HG02970 (cell line): ENCODE results near the gene CPNE4.
A peak's percentile ranks its signal among the peaks of the same experiment; 100 is the strongest.

ENCODE experiments used
- ATAC-seq: cut with Tn5 transposase; IDR thresholded peaks from one replicate; pipeline ENCODE4 v1.9.1; 2021; ENCODE audit warnings: mild to moderate bottlenecking, moderate library complexity, moderate number of reproducible peaks; ENCODE audit not compliant: unreplicated experiment, low FRiP score

CPNE4 gene

DNA sequence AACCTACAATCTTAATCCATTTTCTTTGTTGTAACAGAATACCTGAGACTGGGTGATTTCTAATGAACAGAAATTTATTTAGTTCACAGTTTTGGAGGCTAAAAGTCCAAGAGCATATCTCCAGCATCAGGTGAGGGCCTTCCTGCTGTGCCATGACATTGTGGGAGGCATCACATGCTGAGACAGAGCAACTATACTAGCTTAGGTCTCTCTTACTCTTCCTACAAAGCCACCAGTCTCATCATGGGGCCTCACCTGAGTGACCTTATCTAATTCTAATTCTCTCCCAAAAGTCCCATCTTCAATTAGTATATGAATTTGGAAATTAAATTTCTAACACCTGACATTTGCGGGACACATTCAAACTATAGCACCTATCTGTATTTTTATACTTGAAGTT lies 285.0 kb downstream of the CPNE4 start:
- no peak for ATAC-seq

DNA sequence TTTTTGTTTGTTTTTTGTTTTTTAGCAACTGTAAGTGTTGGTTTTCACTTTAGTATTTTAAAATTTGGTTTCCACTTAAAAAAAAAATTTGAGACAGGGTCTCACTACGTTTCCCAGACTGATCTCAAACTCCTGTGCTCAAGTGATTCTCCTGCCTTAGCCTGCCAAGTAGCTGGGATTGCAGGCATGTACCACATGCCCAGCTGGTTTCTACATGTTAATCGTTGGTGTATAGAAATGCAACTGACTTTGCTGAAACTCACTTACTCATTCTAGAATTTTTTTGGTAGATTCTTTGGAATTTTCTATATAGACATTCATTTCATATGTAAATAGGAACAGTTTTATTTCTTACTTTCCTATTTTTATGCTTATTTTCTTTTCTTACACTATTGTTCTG lies 287.3 kb downstream of the CPNE4 start:
- no peak for ATAC-seq

DNA sequence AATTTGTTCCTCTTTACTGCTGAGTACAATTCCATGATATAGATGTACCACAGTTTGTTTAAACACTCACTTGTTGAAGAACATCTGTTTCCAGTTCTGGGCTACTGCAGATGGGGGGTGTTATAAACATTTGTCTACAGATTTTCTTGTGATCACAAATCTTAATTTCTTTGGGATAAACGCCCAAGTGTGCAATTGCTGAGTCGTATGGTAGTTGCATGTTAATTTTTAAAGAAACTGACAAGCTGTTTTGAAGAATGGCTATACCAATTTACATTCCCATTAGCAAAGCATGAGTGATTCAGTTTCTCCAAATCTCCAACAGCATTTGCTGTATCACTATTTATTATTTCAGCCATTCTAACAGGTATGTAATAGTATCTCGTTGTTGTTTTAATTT lies 290.0 kb downstream of the CPNE4 start:
- no peak for ATAC-seq

DNA sequence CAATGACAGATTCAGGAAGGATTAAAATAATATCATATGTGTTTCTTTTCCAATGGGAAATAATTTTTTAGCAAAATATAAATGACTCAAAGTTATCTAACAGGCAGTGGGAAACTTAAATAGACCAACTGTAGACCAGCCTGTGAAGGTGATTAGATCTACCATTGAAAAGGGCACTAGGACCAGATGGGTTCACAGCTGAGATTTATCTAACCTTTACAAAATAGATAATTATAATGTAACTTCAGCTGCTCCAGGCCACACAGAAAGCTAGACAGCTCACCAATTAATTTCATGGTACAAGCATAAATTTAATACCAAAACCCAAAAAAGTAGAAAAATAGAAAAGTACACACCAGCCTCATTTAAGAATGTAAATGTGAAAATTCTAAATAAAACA lies 291.7 kb downstream of the CPNE4 start:
- ATAC-seq: no peak

DNA sequence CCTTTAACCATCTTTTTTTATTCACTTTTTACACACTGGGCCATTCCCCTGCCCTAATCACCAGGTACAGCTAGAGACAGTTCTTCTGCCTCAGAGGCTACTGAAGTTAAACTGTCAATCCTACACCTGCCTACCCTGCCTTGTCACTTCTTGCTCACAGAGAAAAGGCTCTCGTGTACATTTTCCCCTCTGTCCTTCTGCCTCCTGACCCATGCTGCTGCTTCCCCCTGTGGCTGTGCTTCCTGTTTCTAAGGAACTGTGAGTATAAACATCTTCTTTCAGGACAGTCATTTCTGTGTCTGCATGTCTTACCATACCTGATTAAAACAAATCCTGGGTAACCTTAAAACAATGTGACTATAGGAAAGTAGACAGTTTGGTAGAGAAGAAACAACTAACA lies 295.6 kb downstream of the CPNE4 start:
- ATAC-seq: no peak

DNA sequence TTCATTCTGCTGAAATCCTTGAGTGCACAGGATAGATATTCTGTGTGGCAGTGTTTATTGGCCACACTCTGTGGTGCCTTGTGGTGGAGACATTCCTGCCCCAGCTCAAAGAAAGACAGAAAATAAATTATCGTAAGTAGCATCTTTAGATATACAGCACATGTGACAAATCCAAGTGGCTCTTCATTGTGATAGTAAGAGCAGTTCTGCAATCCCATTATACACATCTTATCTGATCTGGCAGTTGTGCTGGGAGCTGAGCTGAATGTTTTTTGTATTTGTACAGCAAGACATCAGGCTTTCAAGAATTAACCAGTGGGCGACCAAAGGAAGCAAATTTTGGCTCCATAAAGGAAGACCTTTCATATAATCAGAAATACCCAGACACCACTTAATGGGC lies 296.7 kb downstream of the CPNE4 start:
- ATAC-seq: no peak

DNA sequence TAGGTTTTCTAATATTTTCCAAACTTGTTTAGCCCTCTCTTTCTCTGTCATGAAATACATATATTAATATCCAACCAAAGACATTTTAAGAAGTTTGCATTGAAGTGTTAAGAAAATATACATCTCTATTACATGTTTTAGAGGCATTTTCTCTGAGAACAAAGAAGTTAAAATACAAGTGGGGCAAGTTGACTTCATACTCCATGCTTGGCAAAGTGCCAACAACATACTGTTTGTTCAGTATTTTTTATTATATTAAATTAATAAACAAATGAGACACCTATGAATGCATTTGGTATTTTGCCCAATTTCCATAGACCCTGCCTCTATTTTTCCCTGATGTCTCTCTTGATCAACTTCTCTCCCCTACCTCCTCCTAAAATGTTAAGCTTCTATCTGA lies 299.3 kb downstream of the CPNE4 start:
- no peak for ATAC-seq

DNA sequence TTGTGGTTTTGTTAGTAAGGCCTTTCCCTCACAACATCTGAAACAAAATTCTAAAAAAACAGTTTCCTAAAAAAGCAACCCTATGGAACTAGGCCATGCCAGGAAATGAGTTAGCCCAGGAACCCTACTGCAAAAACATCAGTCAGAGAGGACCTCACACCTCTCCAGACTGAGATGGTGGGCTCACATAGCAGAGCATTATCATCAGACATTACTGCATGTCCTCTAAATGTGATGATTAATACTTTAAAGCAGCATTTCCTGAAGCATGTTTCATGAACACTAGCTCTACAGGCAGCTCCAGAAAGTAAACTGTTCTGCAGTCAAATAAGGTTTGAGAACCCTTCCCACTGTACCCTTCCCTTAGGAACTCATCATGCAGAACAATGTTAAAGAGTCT lies 299.7 kb downstream of the CPNE4 start:
- ATAC-seq: no peak

DNA sequence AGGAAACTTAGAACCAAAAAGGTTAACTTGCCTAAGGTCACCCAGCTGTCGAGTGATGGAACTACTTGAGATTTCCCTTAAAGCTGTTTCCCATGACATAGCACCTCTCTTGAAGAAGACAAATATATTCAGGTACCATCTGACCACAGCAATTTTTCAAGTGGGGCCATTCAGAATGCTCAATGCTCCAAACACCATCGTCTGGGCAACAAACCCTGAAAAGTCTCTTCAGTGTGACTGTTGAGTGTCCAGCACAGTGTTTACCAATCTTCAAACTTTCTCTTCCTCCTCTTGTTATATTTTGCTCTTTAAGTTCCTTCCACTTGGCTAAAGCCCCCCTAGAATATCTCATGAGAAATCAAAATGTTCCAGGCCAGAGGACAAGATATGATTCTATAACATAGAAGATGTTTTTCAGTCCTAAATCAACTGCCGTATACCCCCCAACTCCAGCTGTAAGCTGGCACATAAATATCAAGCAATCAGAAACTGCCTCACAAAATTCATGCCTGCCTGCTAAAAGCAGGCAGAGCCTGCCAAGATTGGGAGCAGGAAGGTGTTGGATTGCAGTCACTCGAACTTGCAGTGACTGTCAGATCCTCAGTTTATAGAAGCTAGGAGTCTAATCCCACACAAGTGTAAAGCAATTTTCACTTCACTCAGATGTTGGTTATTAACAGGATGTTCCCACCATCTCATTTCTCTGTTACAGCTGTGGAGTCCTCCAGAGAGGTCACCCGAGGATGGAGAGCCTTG lies 301.6 kb downstream of the CPNE4 start:
- no peak for ATAC-seq

DNA sequence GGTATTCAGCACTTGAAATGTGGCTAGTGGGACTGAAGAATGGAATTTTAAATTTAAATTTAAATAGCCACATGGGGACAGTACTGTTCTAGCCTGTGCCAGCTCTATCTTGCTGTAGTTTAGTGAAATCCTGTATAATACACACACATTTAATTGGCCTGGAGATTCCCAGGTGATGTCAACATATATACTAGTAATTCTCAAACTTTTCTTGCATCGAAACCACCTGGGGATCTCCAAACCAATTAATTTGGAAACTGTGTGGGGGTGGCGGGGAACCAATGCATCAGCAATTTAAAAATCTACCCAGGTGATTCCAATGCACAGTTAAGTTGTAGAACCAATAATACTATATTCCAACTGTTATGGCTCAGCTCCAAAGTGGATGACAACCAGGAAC lies 303.1 kb downstream of the CPNE4 start:
- no peak for ATAC-seq

DNA sequence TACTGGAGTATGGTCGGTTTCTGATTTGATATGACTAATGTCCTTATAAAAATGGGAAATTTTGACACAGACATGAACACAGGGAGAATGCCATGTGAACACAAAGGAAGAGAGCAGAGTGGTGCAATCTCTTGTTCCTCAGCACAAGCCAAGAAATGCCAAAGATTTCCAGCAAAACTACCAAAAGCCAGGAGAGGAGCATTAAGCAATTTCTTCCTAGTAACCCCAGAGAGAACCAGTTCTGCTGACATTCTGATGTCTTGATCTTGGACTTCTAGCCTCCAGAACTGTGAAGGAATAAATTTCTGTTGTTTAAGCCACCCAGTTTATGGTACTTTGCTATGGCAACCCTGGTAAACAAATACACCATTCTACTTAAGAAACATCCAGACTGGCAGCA lies 304.2 kb downstream of the CPNE4 start:
- ATAC-seq: no peak

DNA sequence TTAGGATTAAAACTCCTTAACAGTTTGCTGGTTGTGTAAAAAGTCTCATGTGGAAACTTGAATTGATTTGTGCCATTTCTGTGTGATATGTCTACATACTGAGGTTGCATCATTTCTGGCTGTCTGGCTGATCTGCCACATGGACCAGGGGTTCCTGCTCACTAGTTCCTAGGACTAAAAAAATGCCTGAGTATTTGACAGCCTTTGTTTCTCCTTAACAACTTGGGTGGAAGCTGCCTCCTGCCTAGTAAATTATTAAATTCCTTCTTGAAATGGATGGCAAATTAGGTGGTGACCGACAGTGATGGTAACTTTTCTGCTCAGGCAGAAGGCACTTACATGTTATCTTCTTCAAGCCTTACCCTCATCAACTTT lies 305.2 kb downstream of the CPNE4 start:
- ATAC-seq: no peak

DNA sequence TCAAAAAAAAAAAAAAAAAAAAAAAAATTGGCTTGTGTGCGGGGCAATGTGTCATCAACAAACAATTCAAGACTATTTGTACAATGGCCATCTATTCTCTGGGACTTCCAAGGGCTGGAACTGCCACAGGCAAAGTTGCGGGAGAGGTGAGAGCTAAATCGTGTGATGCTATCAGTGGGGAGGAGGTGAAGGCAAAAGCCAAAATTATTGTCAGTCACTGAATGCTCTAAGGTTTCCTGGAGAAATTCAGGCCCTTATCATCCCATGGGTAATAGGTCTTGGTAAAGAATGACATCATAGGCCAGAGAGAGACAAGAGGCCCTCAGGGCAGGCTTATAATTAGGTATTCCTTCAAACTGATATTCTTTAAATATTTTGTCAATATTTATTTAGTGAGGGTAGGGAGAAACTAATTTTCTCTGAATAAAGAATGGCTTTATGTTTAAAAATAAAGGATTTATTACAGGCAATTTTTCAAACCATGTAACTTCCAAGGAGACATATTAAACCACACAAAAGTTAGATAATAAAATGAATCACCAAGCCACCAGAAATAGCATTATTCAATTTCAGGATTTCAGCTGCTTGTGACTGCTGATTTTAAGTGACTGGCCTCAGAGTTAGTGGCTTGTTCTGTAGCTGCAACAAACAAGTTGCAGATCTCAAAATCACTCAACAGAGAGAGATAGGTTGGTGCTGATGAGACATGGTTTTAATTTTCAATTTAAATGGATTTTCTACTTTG lies 305.7 kb downstream of the CPNE4 start:
- no peak for ATAC-seq

DNA sequence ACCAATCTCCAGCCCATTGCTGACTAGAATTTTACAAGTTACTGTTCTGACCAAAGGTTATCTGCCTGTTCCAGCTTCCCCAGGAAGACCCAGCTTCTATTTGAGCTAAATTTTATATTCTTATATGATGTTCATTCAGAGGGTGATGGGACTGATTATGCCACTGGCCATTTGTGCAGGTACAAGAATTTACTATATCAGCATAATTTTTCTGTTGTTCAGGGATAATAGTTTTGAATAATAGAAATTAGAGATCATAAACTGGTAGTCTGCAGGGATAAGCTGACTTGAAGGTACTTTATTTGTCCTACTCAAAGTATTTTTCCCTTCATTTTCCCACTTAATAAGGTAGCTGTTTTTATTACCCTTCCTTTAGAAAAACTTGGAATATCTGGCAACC lies 309.4 kb downstream of the CPNE4 start:
- ATAC-seq: no peak

DNA sequence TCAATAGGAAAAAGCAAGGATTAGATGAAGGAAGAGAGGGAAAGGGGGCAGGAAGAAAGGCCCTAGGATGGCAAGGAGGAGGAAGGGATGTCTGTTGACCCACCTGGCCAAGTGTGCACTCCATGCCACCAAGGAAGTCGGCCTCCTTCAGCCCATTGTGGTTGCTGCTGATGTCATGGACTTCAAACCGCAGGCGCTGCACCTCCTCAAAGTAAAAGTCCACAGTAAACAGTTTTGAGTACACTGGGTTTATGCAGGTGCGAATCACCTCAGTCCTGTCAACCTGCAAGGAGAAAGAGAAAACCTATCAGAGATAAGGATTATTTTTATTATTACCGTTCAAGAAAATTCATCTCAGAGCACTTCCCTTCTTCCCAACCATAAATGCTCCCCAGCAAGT lies 311.5 kb downstream of the CPNE4 start:
- ATAC-seq: no peak

DNA sequence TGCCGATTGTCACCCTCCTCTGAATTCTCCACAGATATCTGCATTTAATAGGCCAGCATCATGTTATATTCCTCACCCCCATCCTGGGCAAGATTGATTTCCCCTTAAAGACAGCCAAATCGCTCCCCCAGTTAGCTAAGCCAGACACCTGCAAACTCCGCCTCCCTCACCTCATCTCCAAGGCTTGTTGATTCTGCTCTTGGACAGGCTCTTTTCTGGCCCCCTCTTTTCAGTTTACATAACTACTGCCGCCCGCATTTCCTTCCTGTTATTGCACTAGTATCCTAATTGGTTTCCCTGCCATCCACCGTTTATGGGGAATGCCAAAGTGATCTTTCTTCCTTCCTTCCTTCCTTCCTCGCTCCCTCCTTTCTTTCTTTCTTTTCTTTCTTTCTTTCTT lies 317.3 kb downstream of the CPNE4 start:
- ATAC-seq: no peak

DNA sequence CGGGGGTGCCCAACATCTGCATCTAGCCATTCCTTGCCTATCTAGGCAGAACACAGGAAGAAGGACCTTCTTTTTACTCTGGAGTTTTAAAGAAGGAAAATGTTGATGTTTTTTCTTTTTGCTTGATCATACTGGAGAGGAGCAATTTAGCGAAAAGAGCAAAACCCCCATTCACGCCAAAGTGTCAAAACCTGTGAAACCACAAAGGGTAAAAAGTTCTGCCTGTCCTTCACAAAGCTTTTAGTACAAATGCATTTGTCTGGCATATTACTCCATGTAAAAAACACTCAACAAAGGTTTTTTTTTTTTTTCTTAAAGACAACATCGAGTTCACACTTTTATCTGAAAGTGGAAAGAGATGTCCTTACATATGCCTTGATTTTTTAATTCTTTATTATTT lies 317.9 kb downstream of the CPNE4 start:
- no peak for ATAC-seq

DNA sequence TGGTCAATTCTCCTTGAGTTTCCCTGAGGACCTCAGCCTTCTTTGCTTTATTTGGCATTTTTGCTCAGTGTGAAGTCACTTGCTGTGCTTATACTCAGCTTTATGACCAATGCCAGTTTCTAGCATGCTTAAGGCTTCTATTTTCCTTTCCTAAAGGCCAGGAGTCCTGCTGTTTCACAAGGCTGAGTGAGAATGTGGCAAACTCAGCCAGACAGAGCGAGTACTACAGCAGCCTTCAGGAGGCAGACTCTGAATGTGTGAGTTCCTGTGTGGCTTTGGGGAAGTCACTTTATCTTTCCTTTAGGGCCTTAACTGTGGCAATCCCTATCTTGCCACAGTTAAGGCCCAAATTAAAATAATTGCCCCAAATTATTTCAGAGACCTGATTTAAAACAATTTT lies 318.8 kb downstream of the CPNE4 start:
- no peak for ATAC-seq

DNA sequence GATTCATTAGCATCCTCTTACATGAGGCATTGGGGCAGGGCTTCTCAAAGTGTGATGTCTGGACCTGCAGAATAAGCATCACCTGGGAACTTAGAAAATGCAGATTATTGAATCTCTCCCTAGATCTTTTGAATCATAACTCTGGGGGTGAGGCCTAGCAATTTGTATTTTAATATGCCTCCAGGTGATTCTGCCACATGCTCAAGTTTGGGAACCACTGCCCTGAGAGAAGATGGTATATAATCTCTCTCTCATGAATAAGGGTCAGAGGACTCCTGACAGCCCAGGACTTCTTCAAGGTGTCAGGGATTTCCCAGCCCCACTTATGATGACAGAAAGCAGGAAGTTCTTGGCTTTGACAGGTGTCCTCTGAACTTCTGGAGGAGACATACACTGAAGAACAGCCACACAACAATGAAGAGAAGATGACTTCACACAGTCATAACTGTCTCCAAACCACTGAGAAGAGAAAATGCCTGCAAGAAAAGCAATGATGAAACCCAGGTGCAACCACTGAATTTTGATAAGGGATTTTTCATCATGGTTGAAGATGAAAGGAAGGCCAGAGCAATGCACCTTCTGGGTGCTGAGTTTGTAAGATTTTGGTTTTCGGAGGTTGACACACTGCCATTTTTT lies 320.1 kb downstream of the CPNE4 start:
- peak; percentile 79 for ATAC-seq

DNA sequence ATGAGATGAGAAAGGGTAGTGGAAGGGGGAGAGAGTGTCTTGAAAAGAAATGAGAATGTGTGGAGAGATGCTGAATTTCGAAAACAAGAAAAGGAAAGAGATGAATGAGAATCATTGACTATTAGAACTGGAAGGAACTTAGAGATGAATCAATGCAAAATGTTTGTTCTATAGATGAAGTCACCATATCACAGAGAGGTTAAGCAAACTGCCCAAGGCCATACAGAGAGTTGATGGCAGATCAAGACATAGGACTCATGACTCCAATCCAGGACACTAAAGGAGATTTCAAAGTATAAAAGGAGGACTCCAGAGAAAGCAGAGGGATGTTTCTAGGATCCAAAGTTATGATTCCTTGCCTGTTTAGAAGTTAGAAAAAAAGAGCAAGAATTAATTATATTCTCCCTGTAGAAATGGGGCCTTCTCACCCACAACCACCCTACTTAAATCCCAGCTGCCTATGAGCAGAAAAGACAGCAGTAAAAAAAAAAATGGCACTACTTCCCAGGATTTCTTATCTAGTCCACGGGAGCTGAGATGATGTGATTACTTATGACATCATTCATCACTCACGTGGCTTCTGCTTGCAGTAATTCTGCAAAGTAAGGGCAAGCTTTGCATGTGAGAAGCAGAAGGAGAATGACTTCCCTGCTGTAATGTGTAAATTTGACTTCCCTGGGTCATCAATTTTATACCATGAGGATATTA lies 321.2 kb downstream of the CPNE4 start:
- no peak for ATAC-seq

DNA sequence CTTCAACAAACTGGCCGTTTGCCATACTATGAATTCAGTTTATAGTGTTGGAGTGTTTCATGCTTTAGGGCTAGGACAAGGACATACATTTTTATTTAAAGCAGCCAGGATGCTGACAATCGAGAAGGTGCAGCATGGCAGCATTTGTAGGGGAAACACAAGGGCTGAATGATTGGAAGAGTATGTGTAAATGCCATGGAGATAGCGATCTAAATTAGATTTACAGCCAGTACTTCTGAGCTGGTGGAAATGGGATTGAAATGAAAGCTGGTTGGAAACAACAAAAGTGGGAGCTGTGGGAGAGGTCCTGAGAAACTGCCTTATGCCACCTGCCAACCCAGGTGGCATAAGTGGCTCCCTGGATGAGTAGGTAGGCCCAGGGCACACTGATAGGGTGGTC lies 322.2 kb downstream of the CPNE4 start:
- no peak for ATAC-seq
